Right lobe of liver (tissue), 6 donors: ENCODE measurements around the gene ATM. TPM values are rescaled to one million over a fixed set of nuclear protein-coding genes. Genes with fewer than 3 reads are reported as not detected.

Source experiments
- ATAC-seq, 4 donors: fragments of 200-7000 bp; cut with Tn5 transposase; one replicate each; pipeline ENCODE4 v1.9.1; 2020; ENCODE audit warnings: mild to moderate bottlenecking in 4 of 4, moderate library complexity in 4 of 4
- DNase-seq, 3 donors: peaks; one replicate each; pipeline ENCODE4 v3.0.0-alpha.2; 2020
- H3K27ac ChIP-seq, 3 donors: fragments of 200-600 bp; one replicate each; pipeline ENCODE4 v1.8.0; 2022
- H3K27me3 ChIP-seq, 2 donors: fragments of 200-600 bp; one replicate each; pipeline ENCODE4 v1.8.0; 2022
- H3K36me3 ChIP-seq, 4 donors: fragments of 200-600 bp; sonication (generic) in 1 of 4; one replicate each; pipeline versions ENCODE4 v1.5.1 to v1.8.0; 2017 to 2022; ENCODE audit warnings: control low read depth in 1 of 4
- H3K4me1 ChIP-seq, 4 donors: fragments of 200-600 bp; sonication (generic) in 1 of 4; one replicate each; pipeline versions ENCODE4 v1.5.1 to v1.8.0; 2017 to 2022; ENCODE audit warnings: control low read depth in 1 of 4
- H3K4me3 ChIP-seq, 3 donors: fragments of 200-600 bp; one replicate each; pipeline ENCODE4 v1.8.0; 2022
- H3K9me3 ChIP-seq, 4 donors: fragments of 200-600 bp; sonication (generic) in 1 of 4; one replicate each; pipeline versions ENCODE4 v1.5.1 to v1.8.0; 2017 to 2022; ENCODE audit warnings: control low read depth in 1 of 4
- CTCF ChIP-seq, 4 donors: fragments of 200-600 bp in 3 of 4; fragments of 450-650 bp in 1 of 4; IDR thresholded peaks; one replicate each; pipeline versions ENCODE4 v1.5.1 to v1.8.0; 2016 to 2022; ENCODE audit warnings: antibody characterized with exemption in 4 of 4, mild to moderate bottlenecking in 2 of 4
- POLR2A ChIP-seq: fragments of 450-650 bp; IDR thresholded peaks from one replicate; pipeline ENCODE4 v1.6.1; 2017; ENCODE audit warnings: antibody characterized with exemption, mild to moderate bottlenecking
- WGBS: methylation state at CpG from one replicate; pipeline ENCODE4 v1.1.6; 2018; ENCODE audit warnings: low coverage, low lambda C conversion rate; ENCODE audit not compliant: insufficient coverage; ENCODE audit errors: missing lambda C conversion rate; 5-methylcytosine and 5-hydroxymethylcytosine counted together
- intact Hi-C, 2 donors: fragments of 100-400 bp; cut with DNase I; formaldehyde crosslinking; loops; one replicate each; pipeline versions ENCODE4 v1.11.2 to v1.14.1; 2022
- total RNA-seq, 6 experiments: library from RNA; depleted of rRNA in 2 of 6; stranded (reverse); fragments of >200 nt in 2 of 6; fragmentation: NEBNext Ultra II Directional in 3 of 6; extraction: Animal tissue kit (Norgen Biotek cat#: 25700) in 3 of 6; gene quantifications; one replicate each; pipeline versions ENCODE4 v1.1.0 to v1.2.4, GENCODE V29; 2016 to 2023
- donor health status: DM: no; HTN: yes; CAD: no.
- donor health status: DM: no; HTN: no; CAD: no.
- donor health status: DM: no; HTN: no; CAD: no.
- donor health status: DM: no; HTN: yes; CAD: no.
- donor health status: DM: no; HTN: yes; CAD: no.

Gene ATM
- total RNA-seq, 6 experiments from 2014 or later = 24.9 to 47.1 (median 32.4) TPM

DNA sequence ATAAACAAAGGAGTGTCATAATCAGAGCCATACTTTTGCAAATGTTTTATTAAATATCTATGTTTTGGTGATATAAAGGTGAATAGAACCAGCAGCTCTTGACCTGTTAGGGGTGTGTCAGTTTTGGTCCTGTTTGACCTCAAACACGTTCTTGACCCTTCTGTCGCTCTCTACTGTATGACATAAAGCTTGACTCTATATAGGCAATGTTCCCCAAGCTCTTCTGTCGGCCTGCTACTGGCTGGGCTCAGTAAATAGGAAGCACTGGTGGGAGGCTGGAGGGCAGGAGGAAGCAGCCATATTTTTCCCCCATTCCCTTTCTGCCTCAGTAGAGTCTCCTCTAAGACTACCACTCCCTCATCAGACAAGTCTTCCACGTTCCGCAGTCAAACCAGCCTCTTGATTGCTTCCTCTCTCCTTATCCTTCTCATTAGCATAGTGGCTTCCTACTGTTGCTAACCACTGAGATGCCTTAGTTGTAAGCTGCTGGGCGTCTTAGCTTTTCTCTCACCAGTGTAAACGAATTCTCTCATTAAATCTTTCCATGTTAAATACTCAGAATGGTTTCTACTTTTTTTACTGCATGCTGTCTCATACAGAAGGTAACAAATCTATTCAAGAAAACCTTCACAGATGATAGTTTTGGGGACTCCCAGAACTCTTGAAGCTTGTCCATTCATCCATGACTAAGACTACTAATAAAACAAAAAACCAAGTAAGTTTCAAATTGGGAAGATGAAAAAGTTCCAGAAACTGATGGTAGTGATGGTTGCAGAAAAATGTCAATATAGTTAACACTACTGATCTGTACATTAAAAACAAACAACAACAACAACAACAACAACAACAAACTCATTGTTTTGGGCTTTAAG, 3.7 kb upstream of the ATM start:
- H3K27me3 ChIP-seq = no peaks in the 10 kb centered on the region
- no peak for ATAC-seq
- H3K4me1 ChIP-seq = peaks cover 0 to 17% (median 0%) of the 10 kb centered on the region in 4 donors
- no peak overlapping the region for H3K4me3 ChIP-seq
- H3K9me3 ChIP-seq = no peaks in the 10 kb centered on the region
- DNase-seq = no peak
- TF ChIP-seq POLR2A (no peak), CTCF (IDR thresholded peaks at IDR 0.05) (no peak)
- intact Hi-C loops = no loop called here
- no peak overlapping the region for H3K27ac ChIP-seq
- H3K36me3 ChIP-seq = no peaks in the 10 kb centered on the region
- WGBS = 76% methylated on average over 6 of the region's 7 CpGs

GRCh38 chr11:108220721-108221336, 2.0 kb upstream of the ATM start:
- 39% methylated on average over 5 of the region's 5 CpGs for WGBS
- no peak for ATAC-seq
- DNase-seq = no peak
- intact Hi-C loops = no loop called here
- H3K36me3 ChIP-seq = no peaks in the 10 kb centered on the region
- H3K4me1 ChIP-seq = peaks cover 0 to 25% (median 0%) of the 10 kb centered on the region in 4 donors
- no peaks in the 10 kb centered on the region for H3K9me3 ChIP-seq
- no peaks in the 10 kb centered on the region for H3K27me3 ChIP-seq
- TF ChIP-seq CTCF (IDR thresholded peaks at IDR 0.05) = no peak
- TF ChIP-seq POLR2A = no peak
- H3K27ac ChIP-seq = peak overlapping the region in 2 of 3 donors; percentile 83 to 91
- H3K4me3 ChIP-seq = peak overlapping the region; percentile 45 to 90 (median 65)

DNA sequence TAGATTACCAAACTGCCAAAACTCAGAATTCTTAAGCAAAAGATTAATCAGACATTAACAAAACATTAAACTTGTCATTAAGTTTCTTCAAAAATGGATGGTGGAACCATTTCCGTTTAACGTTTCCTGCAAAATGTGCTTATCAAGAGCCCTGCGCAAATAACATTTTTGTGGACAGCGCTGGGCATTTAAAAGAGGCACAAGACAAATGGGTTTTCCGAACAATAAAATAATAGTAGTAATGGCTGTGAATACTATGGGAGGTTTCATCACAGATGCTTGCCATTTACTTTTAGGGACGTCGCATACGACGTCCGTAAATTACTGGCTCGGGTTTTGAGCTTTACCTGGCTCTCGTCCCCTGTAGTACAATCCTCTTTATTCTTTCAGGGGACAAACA, 1.5 kb upstream of the ATM start:
- WGBS = 5% methylated on average over 12 of the region's 12 CpGs

More for the DNA sequence above, 1.5 kb upstream of the ATM start:
- intact Hi-C loops = no loop called here
- Histone ChIP-seq H3K27ac (peak overlapping the region; percentile 83 to 91 (median 86)), H3K27me3 (no peaks in the 10 kb centered on the region), H3K4me1 (peaks cover 0 to 25% (median 0%) of the 10 kb centered on the region in 4 donors), H3K4me3 (peak overlapping the region; percentile 45 to 90 (median 65)), H3K9me3 (no peaks in the 10 kb centered on the region), H3K36me3 (no peaks in the 10 kb centered on the region)
- no peak for TF ChIP-seq POLR2A
- TF ChIP-seq CTCF (IDR thresholded peaks at IDR 0.05) = no peak
- no peak for ATAC-seq
- DNase-seq = no peak
